ENCODE data around the gene ALCAM. TPM values are rescaled to one million over a fixed set of nuclear protein-coding genes. Genes with fewer than 3 reads are reported as not detected.

ALCAM gene
- total RNA-seq, 2 experiments from 2014 or later: 47.7 to 51.3 TPM

- BruUV-seq (replicated peaks): no TSS peak
- H3K4me1 ChIP-seq (ENCODE audit: insufficient read depth, low read length, poor library complexity, severe bottlenecking): no peaks in the 10 kb centered on the region
- H3K9me2 ChIP-seq (ENCODE audit: insufficient read depth, low read length): no peaks in the 10 kb centered on the region
- H3K27ac ChIP-seq (ENCODE audit: low read depth, low read length, poor library complexity, severe bottlenecking): no peak overlapping the region
- POLR2A ChIA-PET: interaction anchor here (0.6 to 0.7 kb wide), 2 partner anchors 65 to 434 kb away, joined by 3 read pairs; no protein-coding TSS in a partner anchor
- H3K79me2 ChIP-seq (ENCODE audit: insufficient read depth, low read depth, low read length): no peaks in the 10 kb centered on the region
- intact Hi-C loops (cut with micrococcal nuclease; ENCODE audit: unreplicated experiment): no loop called here
- no peak for TF ChIP-seq CTCF (conservative IDR thresholded peaks at IDR 0.05; ENCODE audit: low read length)
- no peak overlapping the region for H3K4me2 ChIP-seq (ENCODE audit: low read length)
- H2AFZ ChIP-seq (ENCODE audit: low read length): no peak overlapping the region
- CTCF ChIA-PET (ENCODE audit: unreplicated experiment): no interaction called here
- DNase-seq (ENCODE audit: low spot score): no peak
- H3K4me3 ChIP-seq (ENCODE audit: low read depth, low read length, poor library complexity, severe bottlenecking): no peak overlapping the region
- no peaks in the 10 kb centered on the region; the same call in 1 of the 2 replicates for H3K9me3 ChIP-seq (ENCODE audit: low read length)
- no peaks in the 10 kb centered on the region for H4K20me1 ChIP-seq (ENCODE audit: insufficient read depth, low read length)
- 0 out of 2 replicates have a peak, but pooled peaks cover 8% of the 10 kb centered on the region for H3K36me3 ChIP-seq (ENCODE audit: insufficient read depth, low read length)
These were observed 39.6 kb downstream of the ALCAM start for GRCh38 chr3:105406268-105406667.

GRCh38 chr3:105409364-105409763 is 42.7 kb downstream of the ALCAM start:
- no peak overlapping the region for H2AFZ ChIP-seq (ENCODE audit: low read length)
- intact Hi-C loops (cut with micrococcal nuclease; ENCODE audit: unreplicated experiment): no loop called here
- DNase-seq (ENCODE audit: low spot score): no peak
- H3K4me3 ChIP-seq (ENCODE audit: low read depth, low read length, poor library complexity, severe bottlenecking): no peak overlapping the region
- ChIA-PET CTCF (ENCODE audit: unreplicated experiment) (no interaction called here), POLR2A (no interaction called here)
- no peaks in the 10 kb centered on the region for H3K4me1 ChIP-seq (ENCODE audit: insufficient read depth, low read length, poor library complexity, severe bottlenecking)
- H3K9me3 ChIP-seq (ENCODE audit: low read length): no peaks in the 10 kb centered on the region
- no TSS peak for BruUV-seq (replicated peaks)
- no peaks in the 10 kb centered on the region for H3K9me2 ChIP-seq (ENCODE audit: insufficient read depth, low read length)
- no peak overlapping the region for H3K27ac ChIP-seq (ENCODE audit: low read depth, low read length, poor library complexity, severe bottlenecking)
- no peak overlapping the region for H3K4me2 ChIP-seq (ENCODE audit: low read length)
- TF ChIP-seq CTCF (conservative IDR thresholded peaks at IDR 0.05; ENCODE audit: low read length): no peak
- no peak for TF ChIP-seq EZH2phosphoT487 (IDR thresholded peaks at IDR 0.05; ENCODE audit: borderline replicate concordance, low read depth, low read length)
- no peaks in the 10 kb centered on the region for H3K79me2 ChIP-seq (ENCODE audit: insufficient read depth, low read depth, low read length)
- no peaks in the 10 kb centered on the region for H3K36me3 ChIP-seq (ENCODE audit: insufficient read depth, low read length)
- H4K20me1 ChIP-seq (ENCODE audit: insufficient read depth, low read length): no peaks in the 10 kb centered on the region

GRCh38 chr3:105413343-105413887 is 46.7 kb downstream of the ALCAM start:
- no TSS peak for BruUV-seq (replicated peaks)
- Histone ChIP-seq H2AFZ (ENCODE audit: low read length) (no peak overlapping the region), H3K36me3 (ENCODE audit: insufficient read depth, low read length) (no peaks in the 10 kb centered on the region), H3K79me2 (ENCODE audit: insufficient read depth, low read depth, low read length) (no peaks in the 10 kb centered on the region; the same call in 1 of the 2 replicates), H4K20me1 (ENCODE audit: insufficient read depth, low read length) (no peaks in the 10 kb centered on the region), H3K27ac (ENCODE audit: low read depth, low read length, poor library complexity, severe bottlenecking) (no peak overlapping the region), H3K9me2 (ENCODE audit: insufficient read depth, low read length) (no peaks in the 10 kb centered on the region), H3K4me1 (ENCODE audit: insufficient read depth, low read length, poor library complexity, severe bottlenecking) (peaks cover 18% of the 10 kb centered on the region), H3K4me2 (ENCODE audit: low read length) (no peak overlapping the region), H3K4me3 (ENCODE audit: low read depth, low read length, poor library complexity, severe bottlenecking) (no peak overlapping the region), H3K9me3 (ENCODE audit: low read length) (no peaks in the 10 kb centered on the region)
- CTCF ChIA-PET (ENCODE audit: unreplicated experiment): no interaction called here
- TF ChIP-seq CTCF (conservative IDR thresholded peaks at IDR 0.05; ENCODE audit: low read length) (no peak), EZH2phosphoT487 (IDR thresholded peaks at IDR 0.05; ENCODE audit: borderline replicate concordance, low read depth, low read length) (no peak)
- intact Hi-C loops (cut with micrococcal nuclease; ENCODE audit: unreplicated experiment): no loop called here
- POLR2A ChIA-PET: interaction anchor here (0.5 kb wide), 1 partner anchor 28 kb away, joined by 3 read pairs; no protein-coding TSS in a partner anchor
- no peak for DNase-seq (ENCODE audit: low spot score)

Measured in OCI-LY7 (cell line).